ENCODE results near the gene TBCD.

Gene TBCD

GRCh38 chr17:82860606-82861392 is 108.9 kb downstream of the TBCD start:
- no peak overlapping the region for H3K27ac ChIP-seq
- TF ChIP-seq CTCF (IDR thresholded peaks at IDR 0.05), result no peak

- TF ChIP-seq CTCF (IDR thresholded peaks at IDR 0.05) (no peak), ZFX (IDR thresholded peaks at IDR 0.05; ENCODE audit: borderline replicate concordance) (no peak)
- H3K27ac ChIP-seq, result no peak overlapping the region
Observed at GRCh38 chr17:82861393-82861775, 109.5 kb downstream of the TBCD start.

- no peak overlapping the region for H3K27ac ChIP-seq
- no peak for TF ChIP-seq CTCF (IDR thresholded peaks at IDR 0.05)
- no peak for TF ChIP-seq ZFX (IDR thresholded peaks at IDR 0.05; ENCODE audit: borderline replicate concordance)
Observed at GRCh38 chr17:82862191-82862590, 110.3 kb downstream of the TBCD start.

GRCh38 chr17:82862737-82863382 is 111.0 kb downstream of the TBCD start:
- no peak overlapping the region for H3K27ac ChIP-seq
- TF ChIP-seq CTCF (IDR thresholded peaks at IDR 0.05) (no peak), ZFX (IDR thresholded peaks at IDR 0.05; ENCODE audit: borderline replicate concordance) (no peak)

- no peak overlapping the region for H3K27ac ChIP-seq
- TF ChIP-seq ZFX (IDR thresholded peaks at IDR 0.05; ENCODE audit: borderline replicate concordance), result no peak
- TF ChIP-seq CTCF (IDR thresholded peaks at IDR 0.05), result no peak
Observed at GRCh38 chr17:82863383-82863940, 111.6 kb downstream of the TBCD start.

- H3K27ac ChIP-seq, result no peak overlapping the region
- TF ChIP-seq CTCF (IDR thresholded peaks at IDR 0.05) (no peak), ZFX (IDR thresholded peaks at IDR 0.05; ENCODE audit: borderline replicate concordance) (no peak)
Observed at GRCh38 chr17:82863941-82864712, 112.3 kb downstream of the TBCD start.

Measured in 22Rv1 (cell line).